Immature natural killer cell (primary cell): ENCODE results near the gene C1QTNF3. TPM values are rescaled to one million over a fixed set of nuclear protein-coding genes. Genes with fewer than 3 reads are reported as not detected.

Experiments used
- DNase-seq, 3 donors: peaks; one replicate each; pipeline ENCODE4 v3.0.0; 2022; ENCODE audit warnings: mixed read lengths in 1 of 3
- H3K27ac Mint-ChIP-seq, 6 donors: one replicate each; pipeline ENCODE4 v1.8.0; 2020; ENCODE audit warnings: mixed read lengths in 6 of 6, mild to moderate bottlenecking in 5 of 6, inconsistent platforms in 4 of 6, moderate library complexity in 3 of 6
- H3K27me3 Mint-ChIP-seq, 3 donors: one replicate each; pipeline ENCODE4 v1.8.0; 2020 to 2021; ENCODE audit warnings: low read depth in 3 of 3, mild to moderate bottlenecking in 3 of 3, mixed read lengths in 3 of 3, moderate library complexity in 3 of 3, inconsistent platforms in 1 of 3
- H3K36me3 Mint-ChIP-seq, 3 donors: one replicate each; pipeline ENCODE4 v1.8.0; 2020; ENCODE audit warnings: mixed read lengths in 3 of 3, inconsistent platforms in 2 of 3, mild to moderate bottlenecking in 2 of 3
- H3K4me1 Mint-ChIP-seq, 2 donors: one replicate each; pipeline ENCODE4 v1.8.0; 2020; ENCODE audit warnings: inconsistent platforms in 2 of 2, mild to moderate bottlenecking in 2 of 2, mixed read lengths in 2 of 2, moderate library complexity in 1 of 2
- H3K4me3 Mint-ChIP-seq, 5 donors: one replicate each; pipeline ENCODE4 v1.8.0; 2020; ENCODE audit warnings: mild to moderate bottlenecking in 5 of 5, mixed read lengths in 5 of 5, inconsistent platforms in 3 of 5, moderate library complexity in 3 of 5
- H3K9me3 Mint-ChIP-seq, 6 donors: one replicate each; pipeline ENCODE4 v1.8.0; 2020; ENCODE audit warnings: mild to moderate bottlenecking in 6 of 6, mixed read lengths in 6 of 6, inconsistent platforms in 4 of 6, moderate library complexity in 3 of 6
- polyA plus RNA-seq, 3 donors: library from polyadenylated mRNA; unstranded; fragments of 300-500 nt; fragmentation: Illumina TruSeq; gene quantifications; one replicate each; pipeline ENCODE4 v1.2.3, GENCODE V29; 2021

C1QTNF3 gene
- polyA plus RNA-seq, 3 donors from 2014 or later, result 0.27 to 0.82 TPM; not detected in 1

GRCh38 chr5:34028349-34028748 lies 14.7 kb downstream of the C1QTNF3 start:
- H3K9me3 Mint-ChIP-seq, result no peaks in the 10 kb centered on the region
- no peak overlapping the region for H3K27ac Mint-ChIP-seq
- H3K36me3 Mint-ChIP-seq, result peaks cover 23 to 41% (median 40%) of the 10 kb centered on the region in 3 donors
- DNase-seq, result no peak
- no peaks in the 10 kb centered on the region for H3K27me3 Mint-ChIP-seq
- no peak overlapping the region for H3K4me3 Mint-ChIP-seq
- peaks cover under 1 to 8% of the 10 kb centered on the region in 2 donors for H3K4me1 Mint-ChIP-seq

DNA sequence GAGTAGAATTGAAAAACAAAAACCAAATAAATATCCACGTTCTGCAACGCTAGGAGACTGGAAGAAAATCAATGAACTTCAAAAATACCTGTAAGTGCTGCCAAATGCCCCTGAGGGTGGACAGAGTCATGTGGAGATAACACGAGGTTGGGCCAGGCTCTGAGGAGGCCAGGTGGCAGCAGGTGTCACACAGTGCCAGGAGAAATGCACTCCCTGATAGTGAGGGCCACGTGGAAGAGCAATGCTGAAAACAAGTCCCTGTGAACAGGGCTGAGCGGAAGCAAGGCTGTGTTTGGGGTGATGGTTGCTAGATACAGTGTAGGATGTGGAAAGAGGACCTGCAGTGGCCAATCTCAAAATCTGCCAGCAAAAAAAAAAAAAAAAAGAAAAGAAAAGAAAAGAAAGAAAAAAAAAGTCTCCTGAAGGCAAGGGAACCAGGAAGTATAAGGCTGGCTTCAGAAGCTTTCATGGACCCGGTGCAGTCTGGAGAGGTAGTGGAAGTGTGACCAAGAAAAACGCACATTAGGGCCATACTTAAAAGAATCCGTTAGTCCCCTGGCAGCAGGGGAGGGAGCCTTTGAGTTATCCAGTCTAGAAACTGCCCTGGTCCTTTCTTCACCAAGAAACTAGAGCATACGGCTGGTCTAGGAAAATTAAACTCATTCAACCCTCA lies 16.8 kb downstream of the C1QTNF3 start:
- Mint-ChIP-seq H3K4me1 (peaks cover 17 to 19% of the 10 kb centered on the region in 2 donors), H3K27ac (peak overlapping the region in 1 of 6 donors; percentile 51), H3K9me3 (no peaks in the 10 kb centered on the region), H3K27me3 (peaks cover 0 to under 1% (median 0%) of the 10 kb centered on the region in 3 donors), H3K4me3 (no peak overlapping the region), H3K36me3 (peaks cover 19 to 35% (median 34%) of the 10 kb centered on the region in 3 donors)
- no peak for DNase-seq

DNA sequence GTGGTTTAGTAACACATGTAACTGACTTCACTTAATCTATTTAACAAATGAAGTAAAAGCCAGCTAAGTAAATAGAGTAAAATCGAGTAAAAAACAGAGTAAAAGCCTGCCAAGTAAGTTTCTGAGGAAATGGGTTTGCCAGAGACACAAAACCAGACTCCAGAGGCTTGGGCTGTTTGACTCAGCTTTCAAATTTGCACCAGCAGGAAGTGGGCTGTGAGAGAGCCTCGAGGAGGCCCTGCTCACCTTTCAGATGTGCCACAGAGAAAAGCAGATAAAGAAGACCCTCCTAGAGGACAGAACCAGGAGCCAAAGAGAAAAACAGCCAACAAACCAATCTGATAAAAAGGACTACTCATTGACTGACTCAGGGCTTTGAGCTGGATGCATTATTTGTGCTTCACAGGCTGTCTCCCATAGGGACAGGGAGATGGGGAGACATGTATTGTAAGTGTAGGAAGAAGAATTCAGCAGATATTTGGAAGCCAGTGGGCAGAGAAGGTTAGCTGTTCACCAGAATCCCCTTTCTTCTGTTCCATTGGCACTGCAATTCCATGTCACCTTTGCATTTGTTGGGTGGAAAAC lies 20.8 kb downstream of the C1QTNF3 start:
- H3K36me3 Mint-ChIP-seq, result peaks cover 15 to 44% (median 39%) of the 10 kb centered on the region in 3 donors
- H3K4me1 Mint-ChIP-seq, result peaks cover 21 to 24% of the 10 kb centered on the region in 2 donors
- H3K9me3 Mint-ChIP-seq, result no peaks in the 10 kb centered on the region
- peaks cover 0 to 2% (median 0%) of the 10 kb centered on the region in 3 donors for H3K27me3 Mint-ChIP-seq
- DNase-seq, result peak in 1 of 3 donors; percentile 28
- H3K27ac Mint-ChIP-seq, result peak overlapping the region; percentile 57 to 92 (median 84)
- H3K4me3 Mint-ChIP-seq, result peak overlapping the region in 4 of 5 donors; percentile 2 to 56 (median 15)

- H3K36me3 Mint-ChIP-seq, result peaks cover 14 to 49% (median 35%) of the 10 kb centered on the region in 3 donors
- peaks cover 0 to 2% (median 0%) of the 10 kb centered on the region in 3 donors for H3K27me3 Mint-ChIP-seq
- no peaks in the 10 kb centered on the region for H3K9me3 Mint-ChIP-seq
- no peak overlapping the region for H3K4me3 Mint-ChIP-seq
- DNase-seq, result no peak
- peaks cover 21 to 24% of the 10 kb centered on the region in 2 donors for H3K4me1 Mint-ChIP-seq
- peak overlapping the region; percentile 57 to 92 (median 84) for H3K27ac Mint-ChIP-seq
Measured at GRCh38 chr5:34021334-34021733, 21.7 kb downstream of the C1QTNF3 start.

DNA sequence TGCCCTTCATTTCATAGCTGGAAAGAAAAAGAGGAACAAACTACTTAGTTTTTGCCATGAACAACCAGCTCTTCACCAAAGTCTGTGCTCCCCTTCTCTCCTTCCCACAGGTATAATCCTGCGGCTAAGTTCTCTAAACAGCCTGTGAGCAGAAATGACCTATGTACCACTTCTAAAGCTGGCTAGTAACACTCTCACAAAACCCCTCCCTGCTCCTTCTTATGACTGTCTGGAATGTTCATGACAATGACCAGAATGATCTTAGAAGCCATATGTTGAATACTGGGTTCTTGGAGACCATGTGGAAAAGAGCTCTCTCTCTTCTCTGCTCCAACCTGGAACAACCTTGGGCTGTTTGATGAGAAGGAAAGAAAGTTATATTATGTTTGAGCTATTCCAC lies 22.3 kb downstream of the C1QTNF3 start:
- Mint-ChIP-seq H3K4me3 (no peak overlapping the region), H3K27me3 (peaks cover 0 to 2% (median 0%) of the 10 kb centered on the region in 3 donors), H3K9me3 (no peaks in the 10 kb centered on the region), H3K36me3 (peaks cover 8 to 43% (median 29%) of the 10 kb centered on the region in 3 donors), H3K4me1 (peaks cover 21 to 24% of the 10 kb centered on the region in 2 donors), H3K27ac (no peak overlapping the region)
- DNase-seq, result no peak

GRCh38 chr5:34017254-34017653 lies 25.8 kb downstream of the C1QTNF3 start:
- Mint-ChIP-seq H3K36me3 (peaks cover 8 to 34% (median 21%) of the 10 kb centered on the region in 3 donors), H3K4me1 (peaks cover 14 to 15% of the 10 kb centered on the region in 2 donors), H3K4me3 (no peak overlapping the region), H3K9me3 (no peaks in the 10 kb centered on the region), H3K27me3 (peaks cover 0 to 2% (median 0%) of the 10 kb centered on the region in 3 donors), H3K27ac (no peak overlapping the region)
- DNase-seq, result no peak

DNA sequence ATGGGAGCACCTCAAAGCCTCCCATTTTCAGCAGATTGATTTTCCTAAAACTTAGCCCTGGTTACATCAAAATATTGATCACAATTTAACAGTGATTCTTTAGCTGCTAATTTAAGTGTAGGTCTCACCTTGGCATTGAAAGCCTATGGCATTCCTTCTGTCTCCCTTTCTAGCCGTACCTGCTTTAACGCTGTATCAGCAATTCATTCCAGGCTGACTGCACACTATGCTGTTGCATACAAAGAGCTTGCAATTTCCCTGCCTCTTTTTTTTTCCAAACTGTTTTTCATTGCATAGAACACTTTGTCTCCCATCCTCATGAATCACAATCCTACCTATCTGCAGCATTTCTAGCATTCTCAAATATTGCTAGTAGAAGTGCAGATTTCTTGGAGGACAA lies 26.3 kb downstream of the C1QTNF3 start:
- H3K4me3 Mint-ChIP-seq, result no peak overlapping the region
- DNase-seq, result no peak
- H3K27ac Mint-ChIP-seq, result no peak overlapping the region

DNA sequence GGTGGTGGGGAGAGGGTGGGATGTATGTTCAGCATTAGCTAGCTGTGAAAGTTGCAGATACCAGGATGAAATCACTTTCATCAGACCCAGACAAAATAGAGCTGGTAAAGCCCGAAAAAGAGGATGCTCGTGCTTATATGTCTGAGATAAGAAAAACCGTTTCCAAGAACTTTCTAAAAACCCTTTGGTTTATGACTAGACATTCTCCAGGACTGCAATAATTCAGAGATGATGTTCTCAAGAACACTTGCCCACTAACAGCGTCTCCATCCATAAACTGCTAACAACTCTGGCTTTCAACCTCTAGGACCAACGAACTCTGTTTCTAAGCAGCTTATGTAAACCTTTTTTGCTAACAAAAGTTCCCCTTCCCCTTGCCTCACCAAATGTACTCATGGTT lies 26.8 kb downstream of the C1QTNF3 start:
- Mint-ChIP-seq H3K4me1 (peaks cover 4% of the 10 kb centered on the region in 2 donors), H3K36me3 (peaks cover 8 to 29% (median 19%) of the 10 kb centered on the region in 3 donors), H3K9me3 (no peaks in the 10 kb centered on the region), H3K27me3 (peaks cover 0 to 2% (median 0%) of the 10 kb centered on the region in 3 donors), H3K4me3 (no peak overlapping the region), H3K27ac (no peak overlapping the region)
- DNase-seq, result no peak

More for the DNA sequence above, 26.3 kb downstream of the C1QTNF3 start:
- H3K36me3 Mint-ChIP-seq, result peaks cover 8 to 33% (median 19%) of the 10 kb centered on the region in 3 donors
- H3K27me3 Mint-ChIP-seq, result peaks cover 0 to 2% (median 0%) of the 10 kb centered on the region in 3 donors
- H3K9me3 Mint-ChIP-seq, result no peaks in the 10 kb centered on the region
- H3K4me1 Mint-ChIP-seq, result peaks cover 9 to 10% of the 10 kb centered on the region in 2 donors

DNA sequence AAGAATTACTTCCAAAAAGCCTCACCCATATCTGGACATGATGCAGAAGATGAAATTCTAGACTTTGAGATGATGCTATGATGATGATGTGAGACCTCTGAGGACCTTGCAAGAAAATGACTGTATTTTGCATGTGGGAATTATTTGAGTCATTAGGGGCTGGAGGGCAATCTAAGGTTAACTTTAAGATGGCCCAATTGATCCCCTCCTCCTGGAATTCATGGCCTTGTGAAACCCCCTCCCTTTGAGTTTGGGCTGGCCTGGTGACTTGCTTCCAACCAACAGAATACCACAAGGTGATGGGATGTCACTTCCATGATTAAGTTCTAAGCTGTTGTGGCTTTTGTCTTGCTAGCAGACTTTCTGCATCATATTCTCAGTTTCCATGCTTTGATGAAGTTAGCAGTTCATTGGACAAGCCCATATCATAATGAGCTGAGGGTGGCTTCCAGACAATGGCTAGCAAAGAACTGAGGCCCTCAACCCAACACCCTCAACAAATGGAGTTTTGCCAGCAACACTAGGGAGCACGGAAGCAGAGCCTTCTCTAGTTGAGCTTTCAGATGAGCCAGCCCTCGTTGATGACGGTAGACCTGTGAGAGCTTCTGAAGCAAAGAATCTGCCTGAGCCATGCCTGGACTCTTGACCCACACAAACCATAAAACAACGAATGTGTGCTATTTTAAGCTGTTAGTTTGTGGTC lies 27.7 kb downstream of the C1QTNF3 start:
- H3K4me3 Mint-ChIP-seq, result no peak overlapping the region
- H3K27ac Mint-ChIP-seq, result peak overlapping the region in 1 of 6 donors; percentile 31
- no peaks in the 10 kb centered on the region for H3K9me3 Mint-ChIP-seq
- H3K27me3 Mint-ChIP-seq, result peaks cover 0 to 2% (median 0%) of the 10 kb centered on the region in 3 donors
- H3K36me3 Mint-ChIP-seq, result peaks cover 8 to 21% (median 13%) of the 10 kb centered on the region in 3 donors
- no peak for DNase-seq
- H3K4me1 Mint-ChIP-seq, result no peaks in the 10 kb centered on the region

DNA sequence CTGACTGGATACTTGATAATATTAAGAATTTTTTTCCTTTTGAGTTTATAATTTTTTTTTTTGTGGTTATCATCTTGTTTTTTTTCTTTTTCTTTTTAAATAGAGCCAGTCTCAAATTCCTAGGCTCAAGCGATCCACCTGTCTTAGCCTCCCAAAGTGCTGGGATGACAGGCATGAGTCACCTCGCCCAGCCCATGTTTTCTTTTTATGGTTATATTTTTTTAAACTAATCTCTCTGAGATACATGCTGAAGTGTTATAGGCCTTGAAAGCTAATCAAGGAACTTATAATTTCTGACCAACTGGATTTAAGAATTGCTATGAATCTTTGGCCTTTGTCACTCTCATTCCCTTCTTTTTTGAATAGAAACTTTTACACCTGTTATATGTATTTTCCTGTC lies 28.4 kb downstream of the C1QTNF3 start:
- Mint-ChIP-seq H3K4me3 (no peak overlapping the region), H3K27ac (peak overlapping the region in 1 of 6 donors; percentile 31), H3K9me3 (no peaks in the 10 kb centered on the region), H3K4me1 (peaks cover 0 to under 1% of the 10 kb centered on the region in 2 donors), H3K36me3 (peaks cover 6 to 19% (median 8%) of the 10 kb centered on the region in 3 donors), H3K27me3 (peaks cover 0 to 2% (median 0%) of the 10 kb centered on the region in 3 donors)
- DNase-seq, result no peak

GRCh38 chr5:34013547-34013946 lies 29.5 kb downstream of the C1QTNF3 start:
- Mint-ChIP-seq H3K27me3 (peaks cover 0 to 2% (median 0%) of the 10 kb centered on the region in 3 donors), H3K4me1 (peaks cover 10 to 11% of the 10 kb centered on the region in 2 donors), H3K4me3 (no peak overlapping the region), H3K36me3 (peaks cover 0 to 13% (median 3%) of the 10 kb centered on the region in 3 donors), H3K9me3 (no peaks in the 10 kb centered on the region), H3K27ac (no peak overlapping the region)
- DNase-seq, result no peak

GRCh38 chr5:34012791-34013190 lies 30.2 kb downstream of the C1QTNF3 start:
- no peak for DNase-seq
- Mint-ChIP-seq H3K4me1 (peaks cover 14% of the 10 kb centered on the region in 2 donors), H3K9me3 (no peaks in the 10 kb centered on the region), H3K4me3 (no peak overlapping the region), H3K36me3 (peaks cover 0 to 8% (median 3%) of the 10 kb centered on the region in 3 donors), H3K27me3 (peaks cover 0 to 9% (median 5%) of the 10 kb centered on the region in 3 donors), H3K27ac (no peak overlapping the region)

- Mint-ChIP-seq H3K4me1 (peaks cover 23 to 24% of the 10 kb centered on the region in 2 donors), H3K27ac (no peak overlapping the region), H3K36me3 (peaks cover 0 to 3% (median 0%) of the 10 kb centered on the region in 3 donors), H3K27me3 (peaks cover 3 to 16% (median 7%) of the 10 kb centered on the region in 3 donors), H3K9me3 (no peaks in the 10 kb centered on the region), H3K4me3 (no peak overlapping the region)
- no peak for DNase-seq
Measured at GRCh38 chr5:34011536-34011935, 31.5 kb downstream of the C1QTNF3 start.
